Esophagus muscularis mucosa (tissue), 4 donors: Measurements from ENCODE around the gene GAS7.
"Not testable (repeated sequence)": the region's sequence is repeated elsewhere in the genome, so short reads cannot be mapped to it uniquely, and the experiment has no call there.

Experiments used
- CTCF ChIP-seq, 3 experiments: fragments of 200-600 bp in 2 of 3; fragments of 450-650 bp in 1 of 3; sonication (generic) in 2 of 3; IDR thresholded peaks; one replicate each; pipeline ENCODE4 v1.5.1; 2017 to 2019; ENCODE audit warnings: antibody characterized with exemption in 3 of 3, mild to moderate bottlenecking in 2 of 3, moderate library complexity in 1 of 3
- EP300 ChIP-seq: sonication (generic); formaldehyde crosslinking; IDR thresholded peaks from one replicate; pipeline ENCODE4 v1.6.1; 2017; ENCODE audit warnings: antibody characterized with exemption
- POLR2A ChIP-seq: fragments of 450-650 bp; IDR thresholded peaks from one replicate; pipeline ENCODE4 v1.6.1; 2017; ENCODE audit warnings: antibody characterized with exemption, moderate library complexity, mild to moderate bottlenecking, low read depth

- not testable (repeated sequence) for TF ChIP-seq CTCF (IDR thresholded peaks at IDR 0.05); POLR2A; EP300
These were observed 140.9 kb downstream of the GAS7 start for GRCh38 chr17:10057466-10057865.
